HCT116 (cell line): ENCODE data around the gene RNF215. TPM values are rescaled to one million over a fixed set of nuclear protein-coding genes. Genes with fewer than 3 reads are reported as not detected.

Experiments used
- ATAC-seq: fragments of 200-7000 bp; cut with Tn5 transposase; 2 replicates; pipeline ENCODE4 v1.9.1; 2020; ENCODE audit warnings: mild to moderate bottlenecking, moderate library complexity
- BruUV-seq: library from RNA; stranded (reverse); fragments of 400-500 nt; replicated peaks from 2 replicates; lab custom pipeline; 2021; lab: Mats Ljungman, UMichigan
- CTCF ChIA-PET: fragments of 300-600 bp; sonication (Branson Sonifier 250); formaldehyde crosslinking; loops from one replicate; lab custom pipeline; 2021; ENCODE audit warnings: antibody characterized with exemption; lab: Charles Lee
- POLR2A ChIA-PET: fragments of 300-600, 350-600 bp; sonication (Branson Sonifier 250); formaldehyde crosslinking; loops from one replicate; lab custom pipeline; 2021; ENCODE audit warnings: antibody characterized with exemption; lab: Charles Lee
- RAD21 ChIA-PET, 2 experiments: fragments of 300-600 bp; sonication (Branson Sonifier 250); formaldehyde crosslinking; loops; one replicate each; lab custom pipeline; 2023; ENCODE audit warnings: low total read pairs in 2 of 2; ENCODE audit not compliant: uncharacterized antibody in 2 of 2, unreplicated experiment in 2 of 2, low non-redundant PET in 1 of 2; lab: Charles Lee
- DNase-seq: peaks from one replicate; pipeline ENCODE4 v3.0.0-alpha.2; 2010; ENCODE audit warnings: low read depth, low spot score
- H2AFZ ChIP-seq: fragments of 200-600 bp; shearing (Covaris generic), sonication (generic); 2 replicates; pipeline ENCODE4 v1.6.1; 2017; ENCODE audit warnings: low read depth, mixed run types, mixed read lengths, antibody characterized with exemption, low read length; ENCODE audit not compliant: poor library complexity, severe bottlenecking
- H3K27ac ChIP-seq: 2 replicates; pipeline ENCODE4 v1.5.1; 2012; ENCODE audit warnings: low read depth, low read length
- H3K27me3 ChIP-seq: fragments of 200-600 bp; sonication (generic); 2 replicates; pipeline ENCODE4 v1.6.1; 2016; ENCODE audit warnings: mixed run types, low read length, mixed read lengths; ENCODE audit not compliant: insufficient read depth
- H3K36me3 ChIP-seq, 2 experiments: fragments of 200-500 bp in 1 of 2; fragments of 200-600 bp in 1 of 2; sonication (Bioruptor generic) in 1 of 2; sonication (generic) in 1 of 2; 2 replicates each; pipeline versions ENCODE4 v1.5.1 to v1.6.1; 2014 to 2016; ENCODE audit warnings: low read length in 2 of 2, inconsistent platforms in 1 of 2, mixed read lengths in 1 of 2, mixed run types in 1 of 2; ENCODE audit not compliant: insufficient read depth in 2 of 2, control insufficient read depth in 1 of 2
- H3K4me1 ChIP-seq, 2 experiments: fragments of 200-600 bp in 1 of 2; sonication (generic) in 1 of 2; 2 replicates each; pipeline versions ENCODE4 v1.5.1 to v1.6.1; 2012 to 2017; ENCODE audit warnings: low read length in 2 of 2, inconsistent platforms in 1 of 2, mild to moderate bottlenecking in 1 of 2, mixed read lengths in 1 of 2, mixed run types in 1 of 2, moderate library complexity in 1 of 2; ENCODE audit not compliant: insufficient read depth in 2 of 2, control insufficient read depth in 1 of 2
- H3K4me2 ChIP-seq: fragments of 200-600 bp; sonication (generic); 2 replicates; pipeline ENCODE4 v1.6.1; 2017; ENCODE audit warnings: mixed run types, low read length, mixed read lengths
- H3K4me3 ChIP-seq, 2 experiments: fragments of 200-600 bp in 1 of 2; sonication (generic) in 1 of 2; replicated peaks in 1 of 2; 2 replicates each; pipeline ENCODE4 v1.5.1; 2011 to 2016; ENCODE audit warnings: low read length in 2 of 2, control low read depth in 1 of 2, low read depth in 1 of 2, mild to moderate bottlenecking in 1 of 2, mixed read lengths in 1 of 2, mixed run types in 1 of 2
- H3K79me2 ChIP-seq: fragments of 200-600 bp; sonication (generic); 2 replicates; pipeline ENCODE4 v1.6.1; 2017; ENCODE audit warnings: mild to moderate bottlenecking, mixed run types, low read length, moderate library complexity, mixed read lengths; ENCODE audit not compliant: insufficient read depth
- H3K9ac ChIP-seq: fragments of 200-600 bp; sonication (generic); 2 replicates; pipeline ENCODE4 v1.6.1; 2016; ENCODE audit warnings: low read length, mixed read lengths
- H3K9me2 ChIP-seq: fragments of 200-600 bp; sonication (generic), shearing (Covaris generic); 2 replicates; pipeline ENCODE4 v1.6.1; 2017; ENCODE audit warnings: mixed run types, mild to moderate bottlenecking, moderate library complexity; ENCODE audit not compliant: insufficient read depth
- H3K9me3 ChIP-seq, 2 experiments: fragments of 200-500 bp in 1 of 2; fragments of 200-600 bp in 1 of 2; sonication (Bioruptor generic) in 1 of 2; sonication (generic) in 1 of 2; 2 replicates each; pipeline ENCODE4 v1.6.1; 2014 to 2017; ENCODE audit warnings: low read length in 2 of 2, mixed read lengths in 2 of 2, inconsistent platforms in 1 of 2, low read depth in 1 of 2, mild to moderate bottlenecking in 1 of 2, mixed run types in 1 of 2, moderate library complexity in 1 of 2; ENCODE audit not compliant: control insufficient read depth in 1 of 2, insufficient read depth in 1 of 2
- H4K20me1 ChIP-seq: fragments of 200-600 bp; sonication (generic), shearing (Covaris generic); 2 replicates; pipeline ENCODE4 v1.6.1; 2017; ENCODE audit warnings: mixed run types, mild to moderate bottlenecking, moderate library complexity; ENCODE audit not compliant: insufficient read depth
- ELF1 ChIP-seq: IDR thresholded peaks from 2 replicates; pipeline ENCODE4 v1.6.1; 2012; ENCODE audit warnings: low read depth, borderline replicate concordance
- EZH2 ChIP-seq: fragments of 200-600 bp; sonication (generic); IDR thresholded peaks from 2 replicates; pipeline ENCODE4 v1.6.1; 2017; ENCODE audit warnings: antibody characterized with exemption, mixed run types
- EZH2phosphoT487 ChIP-seq: fragments of 200-600 bp; IDR thresholded peaks from 2 replicates; pipeline ENCODE4 v1.6.1; 2018; ENCODE audit warnings: antibody characterized with exemption, borderline replicate concordance
- JUND ChIP-seq: IDR thresholded peaks from 2 replicates; pipeline ENCODE4 v1.6.1; 2012
- POLR2AphosphoS5 ChIP-seq: IDR thresholded peaks from 2 replicates; pipeline ENCODE4 v1.6.1; 2011; ENCODE audit warnings: mild to moderate bottlenecking, low read depth, low read length, moderate library complexity
- SIN3A ChIP-seq: IDR thresholded peaks from 2 replicates; pipeline ENCODE4 v1.6.1; 2012; ENCODE audit warnings: low read depth
- YY1 ChIP-seq: IDR thresholded peaks from 2 replicates; pipeline ENCODE4 v1.6.1; 2011; ENCODE audit warnings: low read length, low read depth, moderate library complexity, mild to moderate bottlenecking; ENCODE audit not compliant: insufficient replicate concordance; ENCODE audit errors: extremely low read depth
- intact Hi-C: fragments of 100-400 bp; cut with micrococcal nuclease; formaldehyde crosslinking; loops from 2 replicates; pipeline ENCODE4 v1.10.0; 2022
- total RNA-seq: library from RNA; stranded (reverse); gene quantifications from one replicate; pipeline ENCODE4 v1.2.1, GENCODE V29; 2021; ENCODE audit not compliant: unreplicated experiment
- TF ChIP-seq, protein P1 (sequence below): IDR thresholded peaks from 2 replicates; pipeline ENCODE4 v1.6.1; 2012; ENCODE audit warnings: low read depth
- TF ChIP-seq, protein P2 (sequence below): IDR thresholded peaks from 2 replicates; pipeline ENCODE4 v1.6.1; 2012

Gene RNF215
- total RNA-seq, 1 experiment from 2014 or later: 20.2 TPM

DNA sequence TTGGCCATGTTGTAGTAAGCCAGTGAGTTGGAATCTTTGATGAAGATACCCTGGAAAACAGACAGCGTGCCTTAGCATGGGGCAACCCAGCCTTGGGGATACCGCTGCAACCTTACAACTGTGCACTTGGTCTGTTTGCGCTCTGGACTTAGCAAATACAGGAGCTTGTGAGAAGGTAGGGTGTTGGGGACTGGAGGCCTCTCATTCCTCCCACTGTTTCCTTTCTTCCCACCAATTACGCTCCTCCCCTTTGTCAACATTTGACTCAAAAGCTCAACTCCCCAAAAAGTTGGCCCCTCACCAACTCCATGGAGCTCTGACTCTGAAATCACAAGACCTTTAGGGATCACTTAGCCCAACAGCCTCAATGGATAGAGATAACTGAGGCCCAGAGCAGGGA, 52.6 kb downstream of the RNF215 start:
- Histone ChIP-seq H2AFZ (no peak overlapping the region), H3K9ac (no peak overlapping the region), H3K9me3 (no peaks in the 10 kb centered on the region), H3K4me2 (no peak overlapping the region), H3K9me2 (no peaks in the 10 kb centered on the region), H3K79me2 (no peaks in the 10 kb centered on the region), H4K20me1 (no peaks in the 10 kb centered on the region), H3K36me3 (peaks cover 49 to 74% of the 10 kb centered on the region in 2 experiments; a peak in 3 of 4 replicates), H3K4me1 (no peaks in the 10 kb centered on the region), H3K27me3 (no peaks in the 10 kb centered on the region)
- ChIA-PET POLR2A (no interaction called here), CTCF (no interaction called here), RAD21 (no interaction called here)
- ATAC-seq: no peak
- no peak for TF ChIP-seq JUND
- TF ChIP-seq, protein P1, sequence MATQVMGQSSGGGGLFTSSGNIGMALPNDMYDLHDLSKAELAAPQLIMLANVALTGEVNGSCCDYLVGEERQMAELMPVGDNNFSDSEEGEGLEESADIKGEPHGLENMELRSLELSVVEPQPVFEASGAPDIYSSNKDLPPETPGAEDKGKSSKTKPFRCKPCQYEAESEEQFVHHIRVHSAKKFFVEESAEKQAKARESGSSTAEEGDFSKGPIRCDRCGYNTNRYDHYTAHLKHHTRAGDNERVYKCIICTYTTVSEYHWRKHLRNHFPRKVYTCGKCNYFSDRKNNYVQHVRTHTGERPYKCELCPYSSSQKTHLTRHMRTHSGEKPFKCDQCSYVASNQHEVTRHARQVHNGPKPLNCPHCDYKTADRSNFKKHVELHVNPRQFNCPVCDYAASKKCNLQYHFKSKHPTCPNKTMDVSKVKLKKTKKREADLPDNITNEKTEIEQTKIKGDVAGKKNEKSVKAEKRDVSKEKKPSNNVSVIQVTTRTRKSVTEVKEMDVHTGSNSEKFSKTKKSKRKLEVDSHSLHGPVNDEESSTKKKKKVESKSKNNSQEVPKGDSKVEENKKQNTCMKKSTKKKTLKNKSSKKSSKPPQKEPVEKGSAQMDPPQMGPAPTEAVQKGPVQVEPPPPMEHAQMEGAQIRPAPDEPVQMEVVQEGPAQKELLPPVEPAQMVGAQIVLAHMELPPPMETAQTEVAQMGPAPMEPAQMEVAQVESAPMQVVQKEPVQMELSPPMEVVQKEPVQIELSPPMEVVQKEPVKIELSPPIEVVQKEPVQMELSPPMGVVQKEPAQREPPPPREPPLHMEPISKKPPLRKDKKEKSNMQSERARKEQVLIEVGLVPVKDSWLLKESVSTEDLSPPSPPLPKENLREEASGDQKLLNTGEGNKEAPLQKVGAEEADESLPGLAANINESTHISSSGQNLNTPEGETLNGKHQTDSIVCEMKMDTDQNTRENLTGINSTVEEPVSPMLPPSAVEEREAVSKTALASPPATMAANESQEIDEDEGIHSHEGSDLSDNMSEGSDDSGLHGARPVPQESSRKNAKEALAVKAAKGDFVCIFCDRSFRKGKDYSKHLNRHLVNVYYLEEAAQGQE: no peak
- no peak for TF ChIP-seq POLR2AphosphoS5
- TF ChIP-seq SIN3A: no peak
- no peak for TF ChIP-seq EZH2
- no peak for TF ChIP-seq ELF1
- TF ChIP-seq, protein P2, sequence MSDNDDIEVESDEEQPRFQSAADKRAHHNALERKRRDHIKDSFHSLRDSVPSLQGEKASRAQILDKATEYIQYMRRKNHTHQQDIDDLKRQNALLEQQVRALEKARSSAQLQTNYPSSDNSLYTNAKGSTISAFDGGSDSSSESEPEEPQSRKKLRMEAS: no peak
- TF ChIP-seq YY1: no peak
- TF ChIP-seq EZH2phosphoT487: no peak
- TF ChIP-seq, all 23 proteins: peak for 0
- intact Hi-C loops: no loop called here
- Histone ChIP-seq H3K27ac (no peak overlapping the region), H3K4me3 (no peak overlapping the region)
- no peak for DNase-seq
- BruUV-seq: no TSS peak
